ENCODE data around the gene FGFRL1.

DNA sequence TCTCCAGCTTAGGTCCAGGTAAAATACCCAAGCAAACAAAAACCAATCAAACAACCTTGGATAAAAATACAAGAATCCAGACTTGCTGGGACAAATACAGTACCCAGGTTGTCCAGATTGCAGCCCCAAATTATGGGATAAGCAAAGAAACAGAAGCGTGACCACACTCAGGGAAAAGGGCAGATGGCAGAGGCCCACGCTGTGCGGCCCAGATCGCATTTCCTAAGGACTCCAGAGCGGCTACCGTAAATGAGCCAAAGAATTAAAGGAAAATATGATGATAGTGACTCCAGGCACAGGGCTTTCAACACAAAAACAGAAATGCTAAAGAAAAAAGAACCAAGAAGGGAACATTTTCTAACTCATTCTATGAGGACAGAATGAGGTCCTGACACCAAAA, 50.3 kb downstream of the FGFRL1 start:
- TF ChIP-seq, protein P1, sequence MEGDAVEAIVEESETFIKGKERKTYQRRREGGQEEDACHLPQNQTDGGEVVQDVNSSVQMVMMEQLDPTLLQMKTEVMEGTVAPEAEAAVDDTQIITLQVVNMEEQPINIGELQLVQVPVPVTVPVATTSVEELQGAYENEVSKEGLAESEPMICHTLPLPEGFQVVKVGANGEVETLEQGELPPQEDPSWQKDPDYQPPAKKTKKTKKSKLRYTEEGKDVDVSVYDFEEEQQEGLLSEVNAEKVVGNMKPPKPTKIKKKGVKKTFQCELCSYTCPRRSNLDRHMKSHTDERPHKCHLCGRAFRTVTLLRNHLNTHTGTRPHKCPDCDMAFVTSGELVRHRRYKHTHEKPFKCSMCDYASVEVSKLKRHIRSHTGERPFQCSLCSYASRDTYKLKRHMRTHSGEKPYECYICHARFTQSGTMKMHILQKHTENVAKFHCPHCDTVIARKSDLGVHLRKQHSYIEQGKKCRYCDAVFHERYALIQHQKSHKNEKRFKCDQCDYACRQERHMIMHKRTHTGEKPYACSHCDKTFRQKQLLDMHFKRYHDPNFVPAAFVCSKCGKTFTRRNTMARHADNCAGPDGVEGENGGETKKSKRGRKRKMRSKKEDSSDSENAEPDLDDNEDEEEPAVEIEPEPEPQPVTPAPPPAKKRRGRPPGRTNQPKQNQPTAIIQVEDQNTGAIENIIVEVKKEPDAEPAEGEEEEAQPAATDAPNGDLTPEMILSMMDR (IDR thresholded peaks at IDR 0.05; ENCODE audit: low read depth, low read length): no peak
- no peak for TF ChIP-seq EZH2phosphoT487 (IDR thresholded peaks at IDR 0.05; ENCODE audit: low read depth)
